GM12892 (cell line): ENCODE measurements around the gene NDUFA13.

ENCODE experiments used
- POLR2A ChIP-seq: IDR thresholded peaks from 2 replicates; pipeline ENCODE4 v1.6.1; 2011; ENCODE audit warnings: low read depth, low read length, control low read depth
- POLR2AphosphoS5 ChIP-seq: IDR thresholded peaks from 2 replicates; pipeline ENCODE4 v1.6.1; 2011; ENCODE audit warnings: low read depth, low read length, control low read depth
- TAF1 ChIP-seq: IDR thresholded peaks from 2 replicates; pipeline ENCODE4 v1.6.1; 2011; ENCODE audit warnings: low read depth, mild to moderate bottlenecking, control low read depth, low read length, borderline replicate concordance

- no peak for TF ChIP-seq POLR2AphosphoS5
- no peak for TF ChIP-seq POLR2A
- no peak for TF ChIP-seq TAF1
Measured at GRCh38 chr19:19532806-19533701, 17.0 kb downstream of the NDUFA13 start.
